Keratinocyte (primary cell): Measurements from ENCODE around the gene GRB2.

ENCODE experiments used
- EZH2 ChIP-seq: IDR thresholded peaks from one replicate; pipeline ENCODE4 v1.6.1; 2012; ENCODE audit warnings: inconsistent platforms, mild to moderate bottlenecking, low read length, moderate library complexity
- TF ChIP-seq, protein P1 (sequence below), 3 experiments: IDR thresholded peaks in 1 of 3; conservative IDR thresholded peaks in 1 of 3; optimal IDR thresholded peaks in 1 of 3; 2 replicates in 2 of 3; 3 replicates in 1 of 3; pipeline versions ENCODE3 to v1.5.1; 2011; ENCODE audit warnings: low read length in 3 of 3, mild to moderate bottlenecking in 3 of 3, moderate library complexity in 2 of 3, control low read depth in 1 of 3, inconsistent platforms in 1 of 3; ENCODE audit not compliant: insufficient read depth in 2 of 3; ENCODE audit errors: extremely low read depth in 1 of 3

DNA sequence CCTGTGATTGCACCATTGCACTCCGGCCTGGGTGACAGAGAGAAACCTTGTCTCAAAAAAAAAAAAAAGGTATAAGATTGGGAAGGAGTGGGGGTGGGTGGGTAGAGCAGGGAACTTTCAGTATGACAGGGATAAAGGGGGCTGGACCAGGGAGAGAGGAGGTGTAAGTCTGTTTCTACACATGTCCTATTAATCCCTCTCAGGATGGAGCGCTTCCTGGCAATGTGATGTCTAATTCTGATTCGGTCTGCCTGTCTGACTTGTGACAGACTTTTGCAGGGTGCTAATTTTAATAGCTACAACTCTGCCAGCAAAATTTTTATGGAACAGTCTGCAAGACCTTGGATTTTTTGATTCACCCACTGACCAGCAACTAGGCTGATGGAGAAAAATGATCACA, 62.5 kb downstream of the GRB2 start:
- TF ChIP-seq, protein P1, sequence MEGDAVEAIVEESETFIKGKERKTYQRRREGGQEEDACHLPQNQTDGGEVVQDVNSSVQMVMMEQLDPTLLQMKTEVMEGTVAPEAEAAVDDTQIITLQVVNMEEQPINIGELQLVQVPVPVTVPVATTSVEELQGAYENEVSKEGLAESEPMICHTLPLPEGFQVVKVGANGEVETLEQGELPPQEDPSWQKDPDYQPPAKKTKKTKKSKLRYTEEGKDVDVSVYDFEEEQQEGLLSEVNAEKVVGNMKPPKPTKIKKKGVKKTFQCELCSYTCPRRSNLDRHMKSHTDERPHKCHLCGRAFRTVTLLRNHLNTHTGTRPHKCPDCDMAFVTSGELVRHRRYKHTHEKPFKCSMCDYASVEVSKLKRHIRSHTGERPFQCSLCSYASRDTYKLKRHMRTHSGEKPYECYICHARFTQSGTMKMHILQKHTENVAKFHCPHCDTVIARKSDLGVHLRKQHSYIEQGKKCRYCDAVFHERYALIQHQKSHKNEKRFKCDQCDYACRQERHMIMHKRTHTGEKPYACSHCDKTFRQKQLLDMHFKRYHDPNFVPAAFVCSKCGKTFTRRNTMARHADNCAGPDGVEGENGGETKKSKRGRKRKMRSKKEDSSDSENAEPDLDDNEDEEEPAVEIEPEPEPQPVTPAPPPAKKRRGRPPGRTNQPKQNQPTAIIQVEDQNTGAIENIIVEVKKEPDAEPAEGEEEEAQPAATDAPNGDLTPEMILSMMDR (optimal IDR thresholded peaks at IDR 0.05 in 1 of 3, IDR thresholded peaks at IDR 0.05 in 1 of 3, conservative IDR thresholded peaks at IDR 0.05 in 1 of 3; ENCODE audit: extremely low read depth in 1 of 3, insufficient read depth in 2 of 3, low read length in 3 of 3): no peak
- TF ChIP-seq EZH2: no peak
